ENCODE results near the gene UPK1B. TPM values are rescaled to one million over a fixed set of nuclear protein-coding genes. Genes with fewer than 3 reads are reported as not detected.

Gene UPK1B
- total RNA-seq, 1 experiment from 2014 or later: 1.0 TPM

DNA sequence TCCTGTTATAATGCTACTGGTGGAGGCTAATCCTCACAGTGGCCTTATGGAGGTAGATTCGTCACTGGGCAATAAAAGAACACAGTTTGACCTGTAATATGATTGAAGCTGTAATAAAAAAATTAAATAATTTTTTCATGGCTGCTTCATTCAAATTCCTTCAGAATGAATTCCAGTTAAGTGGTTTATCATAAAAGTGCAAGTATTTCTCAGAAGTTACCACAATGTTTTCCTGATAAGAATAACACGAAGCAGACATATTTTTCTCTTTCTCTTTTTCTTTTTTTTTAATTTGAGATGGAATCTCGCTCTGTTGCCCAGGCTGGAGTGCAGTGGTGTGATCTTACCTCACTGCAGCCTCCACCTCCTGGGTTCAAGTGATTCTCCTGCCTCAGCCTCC, 51.7 kb downstream of the UPK1B start:
- Histone ChIP-seq H3K27ac (ENCODE audit: insufficient read length, low read depth, low read length) (no peak overlapping the region), H3K4me2 (ENCODE audit: insufficient read depth, insufficient read length, low read length) (no peak overlapping the region), H2BK15ac (ENCODE audit: low read depth, low read length) (no peak overlapping the region), H2BK120ac (ENCODE audit: low read depth, low read length, poor library complexity, severe bottlenecking) (no peak overlapping the region), H2BK5ac (ENCODE audit: insufficient read length, low read length) (no peak overlapping the region), H3K79me2 (ENCODE audit: insufficient read depth, low read length) (no peaks in the 10 kb centered on the region), H3K56ac (ENCODE audit: insufficient read length, low read depth, low read length) (no peak overlapping the region), H4K91ac (ENCODE audit: insufficient read length, low read depth, low read length) (no peak overlapping the region), H3K9me3 (ENCODE audit: control insufficient read depth, low read depth, low read length) (no peaks in the 10 kb centered on the region), H3K9ac (ENCODE audit: extremely low read depth, insufficient read length, low read length) (no peak overlapping the region), H3K14ac (ENCODE audit: insufficient read depth, low read length) (no peak overlapping the region), H3K27me3 (ENCODE audit: insufficient read depth, low read length) (no peaks in the 10 kb centered on the region), H3K4ac (ENCODE audit: low read depth, low read length) (no peak overlapping the region), H4K5ac (ENCODE audit: insufficient read length, low read depth, low read length) (no peak overlapping the region), H2AK5ac (ENCODE audit: insufficient read length, low read length) (no peak overlapping the region), H2BK12ac (ENCODE audit: insufficient read length, low read depth, low read length) (no peak overlapping the region), H3K23ac (ENCODE audit: insufficient read length, low read depth, low read length) (no peak overlapping the region), H3K79me1 (ENCODE audit: insufficient read depth, low read depth, low read length, poor library complexity, severe bottlenecking) (no peaks in the 10 kb centered on the region), H3T11ph (ENCODE audit: low read length) (no peak overlapping the region), H2AFZ (ENCODE audit: low read length) (no peak overlapping the region), H3K23me2 (ENCODE audit: insufficient read length, low read depth, low read length, poor library complexity, severe bottlenecking) (no peaks in the 10 kb centered on the region), H4K20me1 (ENCODE audit: control insufficient read depth, insufficient read depth, insufficient read length) (no peaks in the 10 kb centered on the region), H3K4me1 (ENCODE audit: insufficient read depth, low read length) (no peaks in the 10 kb centered on the region), H4K8ac (replicated peaks; ENCODE audit: insufficient read length, low read depth, low read length) (no peak overlapping the region), H3K18ac (ENCODE audit: insufficient read length, low read depth, low read length) (no peak overlapping the region), H2BK20ac (ENCODE audit: low read depth, low read length, poor library complexity, severe bottlenecking) (no peak overlapping the region)
- TF ChIP-seq, protein P1, sequence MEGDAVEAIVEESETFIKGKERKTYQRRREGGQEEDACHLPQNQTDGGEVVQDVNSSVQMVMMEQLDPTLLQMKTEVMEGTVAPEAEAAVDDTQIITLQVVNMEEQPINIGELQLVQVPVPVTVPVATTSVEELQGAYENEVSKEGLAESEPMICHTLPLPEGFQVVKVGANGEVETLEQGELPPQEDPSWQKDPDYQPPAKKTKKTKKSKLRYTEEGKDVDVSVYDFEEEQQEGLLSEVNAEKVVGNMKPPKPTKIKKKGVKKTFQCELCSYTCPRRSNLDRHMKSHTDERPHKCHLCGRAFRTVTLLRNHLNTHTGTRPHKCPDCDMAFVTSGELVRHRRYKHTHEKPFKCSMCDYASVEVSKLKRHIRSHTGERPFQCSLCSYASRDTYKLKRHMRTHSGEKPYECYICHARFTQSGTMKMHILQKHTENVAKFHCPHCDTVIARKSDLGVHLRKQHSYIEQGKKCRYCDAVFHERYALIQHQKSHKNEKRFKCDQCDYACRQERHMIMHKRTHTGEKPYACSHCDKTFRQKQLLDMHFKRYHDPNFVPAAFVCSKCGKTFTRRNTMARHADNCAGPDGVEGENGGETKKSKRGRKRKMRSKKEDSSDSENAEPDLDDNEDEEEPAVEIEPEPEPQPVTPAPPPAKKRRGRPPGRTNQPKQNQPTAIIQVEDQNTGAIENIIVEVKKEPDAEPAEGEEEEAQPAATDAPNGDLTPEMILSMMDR (conservative IDR thresholded peaks at IDR 0.05): no peak
- Mint-ChIP-seq H3K27me3 (ENCODE audit: low read depth) (no peaks in the 10 kb centered on the region), H3K9me3 (no peaks in the 10 kb centered on the region), H3K4me3 (no peak overlapping the region), H3K27ac (no peak overlapping the region), H3K4me1 (no peaks in the 10 kb centered on the region), H3K36me3 (ENCODE audit: insufficient read depth in 1 of 3, low read depth in 3 of 3) (peaks cover 26 to 89% (median 77%) of the 10 kb centered on the region in 3 experiments)
- no peak for DNase-seq
- no CpG with 5 or more reads among the region's 3 CpGs for WGBS (ENCODE audit: extremely low coverage, insufficient read length, low lambda C conversion rate)
